OCI-LY7 (cell line): ENCODE data around the gene MLLT10. TPM values are rescaled to one million over a fixed set of nuclear protein-coding genes. Genes with fewer than 3 reads are reported as not detected.
A peak's percentile ranks its signal among the peaks of the same experiment; 100 is the strongest.

Experiments used
- BruUV-seq: library from RNA; stranded (reverse); fragments of 400-500 nt; replicated peaks from 2 replicates; lab custom pipeline; 2021; lab: Mats Ljungman, UMichigan
- CTCF ChIA-PET: fragments of 300-600 bp; sonication (Branson Sonifier 250); formaldehyde crosslinking; loops from one replicate; lab custom pipeline; 2022; ENCODE audit warnings: antibody characterized with exemption; ENCODE audit not compliant: unreplicated experiment; lab: Charles Lee
- POLR2A ChIA-PET: fragments of 300-600 bp; sonication (Branson Sonifier 250); formaldehyde crosslinking; loops from one replicate; lab custom pipeline; 2022; ENCODE audit warnings: antibody characterized with exemption; lab: Charles Lee
- DNase-seq: peaks from one replicate; pipeline ENCODE4 v3.0.0-alpha.2; 2015; ENCODE audit warnings: low spot score
- H2AFZ ChIP-seq: fragments of 200-600 bp; sonication (generic), shearing (Covaris generic); 2 replicates; pipeline ENCODE4 v1.6.1; 2014; ENCODE audit warnings: mild to moderate bottlenecking, antibody characterized with exemption, low read length, moderate library complexity
- H3K27ac ChIP-seq: fragments of 200-600 bp; sonication (generic); 2 replicates; pipeline ENCODE4 v1.5.1; 2014; ENCODE audit warnings: mixed run types, low read depth, mild to moderate bottlenecking, moderate library complexity, low read length, inconsistent platforms; ENCODE audit not compliant: poor library complexity, severe bottlenecking
- H3K36me3 ChIP-seq: fragments of 200-600 bp; sonication (generic); 2 replicates; pipeline ENCODE4 v1.6.1; 2014; ENCODE audit warnings: mild to moderate bottlenecking, antibody characterized with exemption, low read length, moderate library complexity, mixed read lengths; ENCODE audit not compliant: insufficient read depth
- H3K4me1 ChIP-seq: fragments of 200-600 bp; sonication (generic); 2 replicates; pipeline ENCODE4 v1.5.1; 2014; ENCODE audit warnings: mild to moderate bottlenecking, low read length; ENCODE audit not compliant: insufficient read depth, poor library complexity, severe bottlenecking
- H3K4me2 ChIP-seq: fragments of 200-600 bp; sonication (generic); 2 replicates; pipeline ENCODE4 v1.6.1; 2014; ENCODE audit warnings: mild to moderate bottlenecking, low read length
- H3K4me3 ChIP-seq: fragments of 200-600 bp; sonication (generic); 2 replicates; pipeline ENCODE4 v1.5.1; 2014; ENCODE audit warnings: mild to moderate bottlenecking, low read depth, low read length; ENCODE audit not compliant: poor library complexity, severe bottlenecking
- H3K79me2 ChIP-seq: fragments of 200-600 bp; sonication (generic); 2 replicates; pipeline ENCODE4 v1.6.1; 2016; ENCODE audit warnings: low read depth, mild to moderate bottlenecking, low read length, moderate library complexity, mixed read lengths; ENCODE audit not compliant: insufficient read depth
- H3K9me2 ChIP-seq: fragments of 200-600 bp; sonication (generic); 2 replicates; pipeline ENCODE4 v1.6.1; 2016; ENCODE audit warnings: mild to moderate bottlenecking, low read length, mixed read lengths; ENCODE audit not compliant: insufficient read depth
- H3K9me3 ChIP-seq: fragments of 200-600 bp; sonication (generic); 2 replicates; pipeline ENCODE4 v1.6.1; 2014; ENCODE audit warnings: mild to moderate bottlenecking, mixed run types, low read length, mixed read lengths
- H4K20me1 ChIP-seq: fragments of 200-600 bp; sonication (generic); 2 replicates; pipeline ENCODE4 v1.6.1; 2014; ENCODE audit warnings: mild to moderate bottlenecking, antibody characterized with exemption, low read length, moderate library complexity, mixed read lengths; ENCODE audit not compliant: insufficient read depth
- CTCF ChIP-seq: fragments of 200-600 bp; sonication (generic); conservative IDR thresholded peaks from 2 replicates; pipeline ENCODE4 v1.5.1; 2014; ENCODE audit warnings: mild to moderate bottlenecking, antibody characterized with exemption, low read length, moderate library complexity, mixed read lengths
- EZH2phosphoT487 ChIP-seq: fragments of 200-600 bp; sonication (generic); IDR thresholded peaks from 2 replicates; pipeline ENCODE4 v1.6.1; 2018; ENCODE audit warnings: low read depth, borderline replicate concordance, mild to moderate bottlenecking, mixed run types, antibody characterized with exemption, low read length, moderate library complexity, mixed read lengths
- intact Hi-C: fragments of 100-400 bp; cut with micrococcal nuclease; formaldehyde crosslinking; loops from one replicate; pipeline ENCODE4 v1.10.0; 2022; ENCODE audit not compliant: unreplicated experiment
- total RNA-seq, 2 experiments: library from RNA; depleted of rRNA in 1 of 2; stranded (reverse); fragments of >200 nt in 1 of 2; shearing (Covaris generic) in 1 of 2; gene quantifications; 2 replicates each; pipeline ENCODE4 v1.2.3, GENCODE V29; 2014 to 2022

MLLT10 gene
- total RNA-seq, 2 experiments from 2014 or later: 68.4 to 74.0 TPM

DNA sequence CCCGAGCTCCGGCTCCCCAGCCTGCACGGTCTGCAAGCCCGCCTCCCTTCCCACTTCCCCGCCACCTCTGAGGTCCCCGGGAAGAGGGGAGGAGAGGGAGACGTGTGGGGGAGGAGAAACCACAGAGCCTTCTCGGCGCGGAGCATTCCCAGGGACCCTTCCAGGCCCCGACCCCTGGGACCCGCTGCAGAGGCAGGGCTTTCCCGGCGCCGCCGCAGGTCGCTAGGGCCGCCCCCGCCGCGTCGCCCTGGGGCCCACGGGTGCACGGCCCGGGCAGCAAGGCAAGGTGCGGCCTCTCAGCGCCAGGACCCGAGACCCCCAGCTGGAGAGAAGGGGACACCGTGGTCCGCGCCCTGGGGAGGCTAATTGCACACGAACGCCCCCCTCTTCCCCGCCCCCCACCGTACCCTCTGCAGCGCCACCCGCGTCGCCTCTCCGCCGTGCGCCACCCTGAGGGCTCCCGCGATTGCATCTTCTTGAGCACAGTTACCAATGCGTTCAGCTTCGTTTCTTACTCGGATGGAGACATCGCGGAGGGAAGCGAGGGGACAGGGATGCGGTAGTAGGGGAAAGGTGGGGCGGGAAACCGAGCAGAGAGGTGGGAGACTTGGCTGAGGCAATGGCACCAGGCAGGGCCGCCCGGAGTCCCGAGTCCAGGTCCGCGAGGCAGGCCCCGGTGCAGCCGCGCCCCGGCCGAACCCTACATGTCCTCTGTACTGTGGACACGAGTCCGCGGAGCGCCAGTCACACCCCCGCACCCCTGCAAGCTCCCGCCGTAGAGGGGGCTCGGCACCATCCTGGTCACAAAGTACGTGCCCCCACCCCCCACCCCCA is 37.5 kb upstream of the MLLT10 start:
- ChIA-PET POLR2A (interaction anchor here (0.5 to 1.1 kb wide), 6 partner anchors 17 to 507 kb away, joined by 3 to 5 read pairs (median 4); no protein-coding TSS in a partner anchor), CTCF (interaction anchor here (0.6 to 1.0 kb wide), 3 partner anchors 22 to 1348 kb away, joined by 3 to 8 read pairs (median 3); no protein-coding TSS in a partner anchor)
- peak overlapping the region; percentile 77 for H3K4me3 ChIP-seq
- H4K20me1 ChIP-seq: no peaks in the 10 kb centered on the region
- no TSS peak for BruUV-seq
- H3K9me2 ChIP-seq: no peaks in the 10 kb centered on the region
- H3K9me3 ChIP-seq: no peaks in the 10 kb centered on the region
- TF ChIP-seq CTCF (peak; percentile 76), EZH2phosphoT487 (no peak)
- peak overlapping the region; percentile 85 for H3K4me2 ChIP-seq
- no peaks in the 10 kb centered on the region for H3K79me2 ChIP-seq
- DNase-seq: peak; percentile 80
- peaks cover 13% of the 10 kb centered on the region for H3K4me1 ChIP-seq
- peak overlapping the region; percentile 94 for H2AFZ ChIP-seq
- intact Hi-C loops: loop anchor here (1.0 to 10.0 kb wide), 5 partner anchors 38 to 1491 kb away; partner anchors contain the start of gene MLLT10
- peak overlapping the region; percentile 45 for H3K27ac ChIP-seq
- no peaks in the 10 kb centered on the region for H3K36me3 ChIP-seq

DNA sequence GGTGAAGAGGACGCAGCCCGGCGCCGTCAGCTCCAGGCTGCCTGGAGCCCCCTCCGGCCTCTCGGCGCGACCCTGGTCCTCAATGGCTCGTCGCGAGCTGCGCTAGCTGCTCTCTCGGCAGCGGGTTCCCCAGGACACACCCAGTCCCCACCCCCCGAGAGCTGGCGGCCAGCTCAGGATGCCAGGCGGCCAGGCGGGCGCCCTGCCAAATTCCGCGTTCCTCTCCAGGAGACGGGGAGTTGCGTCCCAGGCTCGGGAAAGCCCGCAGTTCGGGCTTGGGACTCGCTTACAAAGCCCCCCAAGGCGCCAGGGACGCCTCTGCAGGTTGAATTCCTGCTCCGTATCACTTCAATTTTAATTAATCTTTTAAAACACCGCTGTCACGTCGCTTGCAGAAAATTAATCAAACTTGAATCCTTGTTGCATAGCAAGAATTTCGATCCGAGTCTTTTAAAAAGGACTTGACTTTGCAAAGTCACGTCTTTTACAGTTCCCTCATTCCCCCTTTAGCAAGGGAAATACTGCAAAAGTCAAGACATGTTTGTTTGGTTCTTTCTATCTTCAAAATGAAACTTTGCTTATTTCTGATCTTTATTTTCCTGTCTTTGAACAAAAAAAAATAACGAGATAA is 36.7 kb upstream of the MLLT10 start:
- peak overlapping the region; percentile 94; the same call in 1 of the 2 replicates for H2AFZ ChIP-seq
- no peaks in the 10 kb centered on the region for H4K20me1 ChIP-seq
- DNase-seq: peak; percentile 4
- POLR2A ChIA-PET: interaction anchor here (0.8 to 1.1 kb wide), 4 partner anchors 17 to 506 kb away, joined by 3 to 5 read pairs (median 4); partner anchors contain the start of gene DNAJC1
- H3K9me3 ChIP-seq: no peaks in the 10 kb centered on the region
- no TSS peak for BruUV-seq
- no peaks in the 10 kb centered on the region for H3K79me2 ChIP-seq
- CTCF ChIA-PET: interaction anchor here (0.9 kb wide), 1 partner anchor 53 kb away, joined by 3 read pairs; no protein-coding TSS in a partner anchor
- H3K27ac ChIP-seq: no peak overlapping the region
- peak overlapping the region; percentile 85 for H3K4me2 ChIP-seq
- H3K4me1 ChIP-seq: peaks cover 13% of the 10 kb centered on the region
- TF ChIP-seq CTCF: no peak
- peak; percentile 47; the same call in 1 of the 2 replicates for TF ChIP-seq EZH2phosphoT487
- intact Hi-C loops: loop anchor here (5.0 to 10.0 kb wide), 4 partner anchors 220 to 1490 kb away; no protein-coding TSS in a partner anchor
- no peaks in the 10 kb centered on the region for H3K9me2 ChIP-seq
- H3K4me3 ChIP-seq: peak overlapping the region; percentile 77
- H3K36me3 ChIP-seq: no peaks in the 10 kb centered on the region
